Tibial artery (tissue), 4 donors: ENCODE data around the gene EXT2.

ENCODE experiments used
- DNase-seq, 2 donors: peaks; one replicate each; pipeline ENCODE4 v3.0.0-alpha.2; 2019
- H3K27ac ChIP-seq, 2 donors: fragments of 200-600 bp; sonication (generic) in 1 of 2; 1 replicate in 1 of 2; 2 replicates in 1 of 2; pipeline ENCODE4 v1.5.1; 2018 to 2019; ENCODE audit warnings: mild to moderate bottlenecking in 1 of 2
- H3K27me3 ChIP-seq, 2 donors: fragments of 200-600 bp; sonication (generic) in 1 of 2; one replicate each; pipeline versions ENCODE4 v1.5.1 to v1.6.0; 2016 to 2019
- H3K36me3 ChIP-seq, 3 donors: fragments of 200-600 bp; sonication (generic) in 2 of 3; one replicate each; pipeline ENCODE4 v1.5.1; 2016 to 2019; ENCODE audit warnings: mild to moderate bottlenecking in 2 of 3
- H3K4me1 ChIP-seq, 4 donors: fragments of 200-600 bp; sonication (generic) in 2 of 4; 1 replicate in 3 of 4; 2 replicates in 1 of 4; pipeline ENCODE4 v1.5.1; 2016 to 2019
- H3K4me3 ChIP-seq, 2 donors: fragments of 200-600 bp; sonication (generic) in 1 of 2; 1 replicate in 1 of 2; 2 replicates in 1 of 2; pipeline ENCODE4 v1.5.1; 2018 to 2019; ENCODE audit warnings: mild to moderate bottlenecking in 2 of 2
- H3K9me3 ChIP-seq, 3 donors: fragments of 200-600 bp; sonication (generic) in 1 of 3; one replicate each; pipeline ENCODE4 v1.5.1; 2016 to 2019
- CTCF ChIP-seq, 2 experiments: fragments of 200-600 bp in 1 of 2; fragments of 450-650 bp in 1 of 2; IDR thresholded peaks; one replicate each; pipeline ENCODE4 v1.5.1; 2017 to 2019; ENCODE audit warnings: antibody characterized with exemption in 2 of 2, mild to moderate bottlenecking in 1 of 2, moderate library complexity in 1 of 2
- intact Hi-C: fragments of 100-400 bp; cut with DNase I; formaldehyde crosslinking; loops from one replicate; pipeline ENCODE4 v1.15.0; 2023; ENCODE audit warnings: low total_unique reads

Gene EXT2

GRCh38 chr11:44157019-44157418 is 61.5 kb downstream of the EXT2 start:
- Histone ChIP-seq H3K36me3 (peaks cover 10 to 16% (median 14%) of the 10 kb centered on the region in 3 donors), H3K4me1 (no peaks in the 10 kb centered on the region), H3K27ac (no peak overlapping the region), H3K9me3 (no peaks in the 10 kb centered on the region), H3K27me3 (no peaks in the 10 kb centered on the region), H3K4me3 (no peak overlapping the region)
- intact Hi-C loops, result no loop called here
- no peak for TF ChIP-seq CTCF (IDR thresholded peaks at IDR 0.05)
- DNase-seq, result no peak

GRCh38 chr11:44158384-44158783 is 62.9 kb downstream of the EXT2 start:
- Histone ChIP-seq H3K27ac (no peak overlapping the region), H3K36me3 (peaks cover 10 to 16% (median 14%) of the 10 kb centered on the region in 3 donors), H3K27me3 (no peaks in the 10 kb centered on the region), H3K9me3 (no peaks in the 10 kb centered on the region), H3K4me1 (no peaks in the 10 kb centered on the region), H3K4me3 (no peak overlapping the region)
- DNase-seq, result no peak
- intact Hi-C loops, result no loop called here
- TF ChIP-seq CTCF (IDR thresholded peaks at IDR 0.05), result no peak

GRCh38 chr11:44159848-44160721 is 64.6 kb downstream of the EXT2 start:
- H3K27me3 ChIP-seq, result no peaks in the 10 kb centered on the region
- TF ChIP-seq CTCF (IDR thresholded peaks at IDR 0.05), result no peak
- H3K4me1 ChIP-seq, result no peaks in the 10 kb centered on the region
- intact Hi-C loops, result no loop called here
- H3K36me3 ChIP-seq, result peaks cover 10 to 16% (median 14%) of the 10 kb centered on the region in 3 donors
- H3K4me3 ChIP-seq, result no peak overlapping the region
- no peak for DNase-seq
- no peaks in the 10 kb centered on the region for H3K9me3 ChIP-seq
- no peak overlapping the region for H3K27ac ChIP-seq

- Histone ChIP-seq H3K27ac (no peak overlapping the region), H3K27me3 (no peaks in the 10 kb centered on the region), H3K9me3 (no peaks in the 10 kb centered on the region), H3K4me3 (no peak overlapping the region), H3K36me3 (peaks cover 10 to 12% (median 12%) of the 10 kb centered on the region in 3 donors), H3K4me1 (no peaks in the 10 kb centered on the region)
- no peak for DNase-seq
- intact Hi-C loops, result no loop called here
- no peak for TF ChIP-seq CTCF (IDR thresholded peaks at IDR 0.05)
These were observed 66.5 kb downstream of the EXT2 start for GRCh38 chr11:44162004-44162403.

GRCh38 chr11:44162662-44163061 is 67.2 kb downstream of the EXT2 start:
- H3K36me3 ChIP-seq, result peaks cover 6% of the 10 kb centered on the region in 3 donors
- no peaks in the 10 kb centered on the region for H3K27me3 ChIP-seq
- H3K4me3 ChIP-seq, result no peak overlapping the region
- DNase-seq, result no peak
- H3K9me3 ChIP-seq, result no peaks in the 10 kb centered on the region
- H3K4me1 ChIP-seq, result no peaks in the 10 kb centered on the region
- intact Hi-C loops, result no loop called here
- no peak for TF ChIP-seq CTCF (IDR thresholded peaks at IDR 0.05)
- no peak overlapping the region for H3K27ac ChIP-seq
